ENCODE results near the gene SUGCT.

SUGCT gene

GRCh38 chr7:40237731-40238130, 102.9 kb downstream of the SUGCT start:
- TF ChIP-seq MAX (IDR thresholded peaks at IDR 0.05; ENCODE audit: low read depth, low read length): no peak
- TF ChIP-seq POLR2A (IDR thresholded peaks at IDR 0.05; ENCODE audit: extremely low read depth, insufficient read length): no peak
- TF ChIP-seq MYC (IDR thresholded peaks at IDR 0.05; ENCODE audit: low read depth, low read length): no peak
- TF ChIP-seq CTCF (IDR thresholded peaks at IDR 0.05; ENCODE audit: low read depth, low read length): no peak
- DNase-seq (ENCODE audit: low read depth): no peak
- no peak overlapping the region for H3K4me3 ChIP-seq (ENCODE audit: low read depth, low read length)

- H3K4me3 ChIP-seq (ENCODE audit: low read depth, low read length): no peak overlapping the region
- no peak for DNase-seq (ENCODE audit: low read depth)
- TF ChIP-seq MYC (IDR thresholded peaks at IDR 0.05; ENCODE audit: low read depth, low read length): no peak
- TF ChIP-seq CTCF (IDR thresholded peaks at IDR 0.05; ENCODE audit: low read depth, low read length): no peak
- TF ChIP-seq MAX (IDR thresholded peaks at IDR 0.05; ENCODE audit: low read depth, low read length): no peak
- no peak for TF ChIP-seq POLR2A (IDR thresholded peaks at IDR 0.05; ENCODE audit: extremely low read depth, insufficient read length)
These were observed 105.0 kb downstream of the SUGCT start for GRCh38 chr7:40239755-40240303.

GRCh38 chr7:40243076-40243475, 108.3 kb downstream of the SUGCT start:
- no peak overlapping the region for H3K4me3 ChIP-seq (ENCODE audit: low read depth, low read length)
- no peak for DNase-seq (ENCODE audit: low read depth)
- TF ChIP-seq MYC (IDR thresholded peaks at IDR 0.05; ENCODE audit: low read depth, low read length) (no peak), MAX (IDR thresholded peaks at IDR 0.05; ENCODE audit: low read depth, low read length) (no peak), CTCF (IDR thresholded peaks at IDR 0.05; ENCODE audit: low read depth, low read length) (no peak), POLR2A (IDR thresholded peaks at IDR 0.05; ENCODE audit: extremely low read depth, insufficient read length) (no peak)

- TF ChIP-seq CTCF (IDR thresholded peaks at IDR 0.05; ENCODE audit: low read depth, low read length): no peak
- no peak for TF ChIP-seq MAX (IDR thresholded peaks at IDR 0.05; ENCODE audit: low read depth, low read length)
- TF ChIP-seq POLR2A (IDR thresholded peaks at IDR 0.05; ENCODE audit: extremely low read depth, insufficient read length): no peak
- no peak for TF ChIP-seq MYC (IDR thresholded peaks at IDR 0.05; ENCODE audit: low read depth, low read length)
- H3K4me3 ChIP-seq (ENCODE audit: low read depth, low read length): no peak overlapping the region
- no peak for DNase-seq (ENCODE audit: low read depth)
These were observed 109.4 kb downstream of the SUGCT start for GRCh38 chr7:40244226-40244625.

- no peak overlapping the region for H3K4me3 ChIP-seq (ENCODE audit: low read depth, low read length)
- TF ChIP-seq POLR2A (IDR thresholded peaks at IDR 0.05; ENCODE audit: extremely low read depth, insufficient read length): no peak
- no peak for TF ChIP-seq CTCF (IDR thresholded peaks at IDR 0.05; ENCODE audit: low read depth, low read length)
- TF ChIP-seq MAX (IDR thresholded peaks at IDR 0.05; ENCODE audit: low read depth, low read length): no peak
- no peak for TF ChIP-seq MYC (IDR thresholded peaks at IDR 0.05; ENCODE audit: low read depth, low read length)
- DNase-seq (ENCODE audit: low read depth): no peak
These were observed 113.9 kb downstream of the SUGCT start for GRCh38 chr7:40248681-40249080.
